Keratinocyte (primary cell): ENCODE measurements around the gene RPS6KA5. TPM values are rescaled to one million over a fixed set of nuclear protein-coding genes. Genes with fewer than 3 reads are reported as not detected.

Experiments used
- DNase-seq: peaks from one replicate; pipeline ENCODE4 v3.0.0-alpha.2; 2011; ENCODE audit warnings: low read depth, missing footprints, low spot score
- FAIRE-seq: peaks from 2 replicates; lab custom pipeline; 2011; peaks lifted over from hg19 to GRCh38; lab: Jason Lieb, UNC
- H2AFZ ChIP-seq: 2 replicates; pipeline ENCODE4 v1.6.0; 2012; ENCODE audit warnings: low read length, control low read depth, inconsistent platforms; ENCODE audit not compliant: control insufficient read depth
- H3K27ac ChIP-seq: 2 replicates; pipeline ENCODE4 v1.5.1; 2011; ENCODE audit warnings: low read length; ENCODE audit not compliant: control insufficient read depth, insufficient read depth
- H3K27me3 ChIP-seq: 3 replicates; pipeline ENCODE4 v1.6.0; 2011; ENCODE audit warnings: low read length; ENCODE audit not compliant: control insufficient read depth, insufficient read depth; ENCODE audit errors: extremely low read depth
- H3K36me3 ChIP-seq, 2 experiments: 2 replicates in 1 of 2; 3 replicates in 1 of 2; pipeline ENCODE4 v1.5.1; 2011; ENCODE audit warnings: low read length in 2 of 2, mild to moderate bottlenecking in 1 of 2; ENCODE audit not compliant: control insufficient read depth in 2 of 2, insufficient read depth in 2 of 2; ENCODE audit errors: extremely low read depth in 1 of 2
- H3K4me1 ChIP-seq: 3 replicates; pipeline ENCODE4 v1.5.1; 2011; ENCODE audit warnings: low read length; ENCODE audit not compliant: control insufficient read depth, insufficient read depth; ENCODE audit errors: extremely low read depth
- H3K4me2 ChIP-seq: 3 replicates; pipeline ENCODE4 v1.6.0; 2011; ENCODE audit warnings: low read depth, low read length; ENCODE audit not compliant: control insufficient read depth, insufficient read depth; ENCODE audit errors: extremely low read depth
- H3K4me3 ChIP-seq, 3 experiments: fragments of 200-600 bp in 1 of 3; sonication (generic) in 1 of 3; 2 replicates in 2 of 3; 3 replicates in 1 of 3; pipeline ENCODE4 v1.5.1; 2011 to 2016; ENCODE audit warnings: low read length in 3 of 3, mild to moderate bottlenecking in 3 of 3, control low read depth in 2 of 3, inconsistent platforms in 1 of 3, low read depth in 1 of 3, mixed read lengths in 1 of 3, mixed run types in 1 of 3, moderate library complexity in 1 of 3; ENCODE audit not compliant: control insufficient read depth in 2 of 3, insufficient read depth in 2 of 3; ENCODE audit errors: extremely low read depth in 1 of 3
- H3K79me2 ChIP-seq: 2 replicates; pipeline ENCODE4 v1.6.0; 2012; ENCODE audit warnings: low read length; ENCODE audit not compliant: control insufficient read depth, insufficient read depth
- H3K9ac ChIP-seq: 3 replicates; pipeline ENCODE4 v1.6.0; 2011; ENCODE audit warnings: low read length; ENCODE audit not compliant: control insufficient read depth, insufficient read depth; ENCODE audit errors: extremely low read depth
- H3K9me1 ChIP-seq: 3 replicates; pipeline ENCODE4 v1.6.0; 2011; ENCODE audit warnings: low read length; ENCODE audit not compliant: control insufficient read depth, insufficient read depth; ENCODE audit errors: extremely low read depth
- H3K9me3 ChIP-seq: 2 replicates; pipeline ENCODE4 v1.5.1; 2012; ENCODE audit warnings: low read depth, low read length; ENCODE audit not compliant: control insufficient read depth
- H4K20me1 ChIP-seq: 3 replicates; pipeline ENCODE4 v1.6.0; 2011; ENCODE audit warnings: low read length; ENCODE audit not compliant: control insufficient read depth, insufficient read depth; ENCODE audit errors: extremely low read depth
- EZH2 ChIP-seq: IDR thresholded peaks from one replicate; pipeline ENCODE4 v1.6.1; 2012; ENCODE audit warnings: inconsistent platforms, mild to moderate bottlenecking, low read length, moderate library complexity
- dilution Hi-C: fragments of 300-500 bp; cut with MboI; formaldehyde crosslinking; loops from one replicate; pipeline ENCODE4 v1.7.0; 2020; ENCODE audit warnings: low sequenced_read_pairs; ENCODE audit not compliant: extremely low pct_ligation_motif_present
- polyA plus RNA-seq, 5 experiments: library from polyadenylated mRNA; depleted of rRNA in 3 of 5; stranded (reverse) in 3 of 5; stranded (forward) in 1 of 5; unstranded in 1 of 5; fragments of >200 nt; gene quantifications; 1 replicate in 1 of 5; 2 replicates in 3 of 5; 3 replicates in 1 of 5; pipeline versions ENCODE4 v1.2.1 to v1.2.3, GENCODE V29; 2011 to 2012; ENCODE audit warnings: missing spikeins in 2 of 5, low read depth in 1 of 5, low replicate concordance in 1 of 5
- TF ChIP-seq, protein P1 (sequence below), 3 experiments: IDR thresholded peaks in 1 of 3; conservative IDR thresholded peaks in 1 of 3; optimal IDR thresholded peaks in 1 of 3; 2 replicates in 2 of 3; 3 replicates in 1 of 3; pipeline versions ENCODE3 to v1.5.1; 2011; ENCODE audit warnings: low read length in 3 of 3, mild to moderate bottlenecking in 3 of 3, moderate library complexity in 2 of 3, control low read depth in 1 of 3, inconsistent platforms in 1 of 3; ENCODE audit not compliant: insufficient read depth in 2 of 3; ENCODE audit errors: extremely low read depth in 1 of 3

Gene RPS6KA5
- polyA plus RNA-seq, 1 donor (not counting 4 experiments of a cell fraction or from before 2014, with no cell fraction given), result 2.9 TPM

DNA sequence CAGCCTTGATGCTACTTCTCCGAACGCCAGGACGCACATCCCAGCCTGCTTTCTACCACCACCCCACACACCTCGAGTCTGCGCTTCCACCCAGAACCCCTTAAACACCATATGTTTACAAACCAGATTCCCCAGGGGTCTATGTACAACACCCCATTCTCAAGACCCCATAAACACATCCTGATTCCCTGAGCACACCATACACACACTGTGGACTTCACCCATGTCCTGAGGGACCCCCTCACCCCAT, 244.9 kb downstream of the RPS6KA5 start:
- TF ChIP-seq, protein P1, sequence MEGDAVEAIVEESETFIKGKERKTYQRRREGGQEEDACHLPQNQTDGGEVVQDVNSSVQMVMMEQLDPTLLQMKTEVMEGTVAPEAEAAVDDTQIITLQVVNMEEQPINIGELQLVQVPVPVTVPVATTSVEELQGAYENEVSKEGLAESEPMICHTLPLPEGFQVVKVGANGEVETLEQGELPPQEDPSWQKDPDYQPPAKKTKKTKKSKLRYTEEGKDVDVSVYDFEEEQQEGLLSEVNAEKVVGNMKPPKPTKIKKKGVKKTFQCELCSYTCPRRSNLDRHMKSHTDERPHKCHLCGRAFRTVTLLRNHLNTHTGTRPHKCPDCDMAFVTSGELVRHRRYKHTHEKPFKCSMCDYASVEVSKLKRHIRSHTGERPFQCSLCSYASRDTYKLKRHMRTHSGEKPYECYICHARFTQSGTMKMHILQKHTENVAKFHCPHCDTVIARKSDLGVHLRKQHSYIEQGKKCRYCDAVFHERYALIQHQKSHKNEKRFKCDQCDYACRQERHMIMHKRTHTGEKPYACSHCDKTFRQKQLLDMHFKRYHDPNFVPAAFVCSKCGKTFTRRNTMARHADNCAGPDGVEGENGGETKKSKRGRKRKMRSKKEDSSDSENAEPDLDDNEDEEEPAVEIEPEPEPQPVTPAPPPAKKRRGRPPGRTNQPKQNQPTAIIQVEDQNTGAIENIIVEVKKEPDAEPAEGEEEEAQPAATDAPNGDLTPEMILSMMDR (optimal IDR thresholded peaks at IDR 0.05 in 1 of 3, IDR thresholded peaks at IDR 0.05 in 1 of 3, conservative IDR thresholded peaks at IDR 0.05 in 1 of 3; ENCODE audit: extremely low read depth in 1 of 3, insufficient read depth in 2 of 3, low read length in 3 of 3), result no peak
- no peak for TF ChIP-seq EZH2
- Histone ChIP-seq H3K9ac (peak overlapping the region; percentile 81), H3K9me1 (no peaks in the 10 kb centered on the region), H3K36me3 (no peaks in the 10 kb centered on the region), H2AFZ (peak overlapping the region; percentile 66), H3K79me2 (peaks cover 38% of the 10 kb centered on the region), H3K9me3 (no peaks in the 10 kb centered on the region), H3K4me1 (peaks cover 6% of the 10 kb centered on the region), H3K27me3 (no peaks in the 10 kb centered on the region), H3K4me2 (peak overlapping the region; percentile 95), H4K20me1 (no peaks in the 10 kb centered on the region), H3K27ac (no peak overlapping the region), H3K4me3 (peak overlapping the region; percentile 62 to 85 (median 78))
- FAIRE-seq (no peak), DNase-seq (no peak)
- dilution Hi-C loops, result no loop called here

DNA sequence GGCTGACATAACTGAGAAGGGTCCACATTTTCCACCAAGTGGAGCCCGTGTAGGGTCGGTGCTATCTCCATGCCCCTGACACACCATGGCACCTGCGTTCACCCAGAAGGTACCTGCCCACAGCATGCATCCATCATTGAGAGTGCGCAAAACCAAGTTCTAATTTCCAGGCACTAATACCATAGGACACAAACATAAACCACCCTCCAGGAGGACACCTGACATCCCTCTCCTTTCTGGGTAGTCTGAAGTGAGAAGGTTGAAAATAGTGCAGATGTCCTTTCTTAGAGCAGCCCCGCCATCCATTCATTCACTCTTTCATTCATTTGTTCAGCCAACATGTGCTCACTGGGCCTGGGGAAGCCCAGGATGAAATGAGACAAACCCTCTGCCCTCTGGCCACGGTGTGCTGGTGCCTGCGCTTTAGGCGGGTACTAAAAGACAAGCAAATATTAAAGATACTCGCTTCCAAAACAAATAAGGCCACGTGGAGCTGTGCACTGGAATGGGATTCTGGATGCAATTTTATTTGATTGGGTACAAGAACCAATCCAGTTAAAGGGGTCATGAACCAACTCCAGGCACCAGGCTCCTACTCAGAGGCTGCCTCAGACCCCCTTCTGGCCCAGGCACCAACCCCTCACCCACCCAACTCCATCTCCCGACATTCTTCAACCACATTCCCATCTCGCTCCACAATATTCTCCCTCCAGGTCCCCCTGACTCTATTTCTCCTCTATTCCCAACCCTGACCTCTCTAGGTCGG, 245.5 kb downstream of the RPS6KA5 start:
- H3K4me1 ChIP-seq, result peaks cover 5% of the 10 kb centered on the region
- no peaks in the 10 kb centered on the region for H3K9me1 ChIP-seq
- H3K27ac ChIP-seq, result no peak overlapping the region
- H3K36me3 ChIP-seq, result no peaks in the 10 kb centered on the region
- H3K27me3 ChIP-seq, result no peaks in the 10 kb centered on the region
- no peaks in the 10 kb centered on the region for H3K9me3 ChIP-seq
- peak overlapping the region; percentile 66 for H2AFZ ChIP-seq
- H3K4me2 ChIP-seq, result peak overlapping the region; percentile 95
- DNase-seq, result no peak
- H3K79me2 ChIP-seq, result peaks cover 40% of the 10 kb centered on the region
- FAIRE-seq, result peak; percentile 32
- TF ChIP-seq EZH2, result no peak
- TF ChIP-seq, protein P1 (optimal IDR thresholded peaks at IDR 0.05 in 1 of 3, IDR thresholded peaks at IDR 0.05 in 1 of 3, conservative IDR thresholded peaks at IDR 0.05 in 1 of 3; ENCODE audit: extremely low read depth in 1 of 3, insufficient read depth in 2 of 3, low read length in 3 of 3), result no peak
- H3K4me3 ChIP-seq, result peak overlapping the region; percentile 62 to 85 (median 78)
- no peaks in the 10 kb centered on the region for H4K20me1 ChIP-seq
- dilution Hi-C loops, result no loop called here
- H3K9ac ChIP-seq, result peak overlapping the region; percentile 81
